ENCODE measurements around the gene KLRF2. TPM values are rescaled to one million over a fixed set of nuclear protein-coding genes. Genes with fewer than 3 reads are reported as not detected.

Gene KLRF2, protein sequence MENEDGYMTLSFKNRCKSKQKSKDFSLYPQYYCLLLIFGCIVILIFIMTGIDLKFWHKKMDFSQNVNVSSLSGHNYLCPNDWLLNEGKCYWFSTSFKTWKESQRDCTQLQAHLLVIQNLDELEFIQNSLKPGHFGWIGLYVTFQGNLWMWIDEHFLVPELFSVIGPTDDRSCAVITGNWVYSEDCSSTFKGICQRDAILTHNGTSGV
- total RNA-seq: not detected

DNA sequence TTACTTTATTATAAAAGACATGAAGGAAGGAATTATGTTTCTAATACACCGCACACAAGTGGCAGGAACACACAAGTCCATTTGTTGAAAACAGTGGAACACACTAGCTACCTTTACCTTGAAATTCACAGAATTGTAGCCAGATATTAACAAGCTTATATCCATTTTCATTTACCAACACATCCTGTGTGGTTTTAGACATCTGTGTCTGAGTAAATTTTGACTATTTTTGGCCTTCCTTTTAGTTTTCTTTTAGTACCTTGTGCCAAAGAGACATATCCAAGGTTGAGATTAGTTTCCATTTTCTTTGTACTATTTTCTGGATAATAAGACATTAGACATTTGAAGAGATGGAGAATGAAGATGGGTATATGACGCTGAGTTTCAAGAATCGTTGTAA, at the start of gene KLRF2:
Gene KLRF2 (plus strand): TSS at position 244 of the 400 bp plus-strand sequence. CDS start 107 bp downstream, at position 351.
- no peak for DNase-seq (ENCODE audit: low spot score in 2 of 2)
- intact Hi-C loops (cut with DNase I; ENCODE audit: low total_unique reads): no loop called here
- Histone ChIP-seq H3K27ac (no peak within 1 kb of the TSS), H3K36me3 (no peaks in the 10 kb centered on the region), H3K4me1 (no peaks in the 10 kb centered on the region), H3K27me3 (no peaks in the 10 kb centered on the region), H3K9me3 (no peaks in the 10 kb centered on the region), H3K4me3 (no peak within 1 kb of the TSS)
- TF ChIP-seq POLR2AphosphoS5 (IDR thresholded peaks at IDR 0.05) (no peak), POLR2A (IDR thresholded peaks at IDR 0.05) (no peak)
- TF ChIP-seq, protein P1, sequence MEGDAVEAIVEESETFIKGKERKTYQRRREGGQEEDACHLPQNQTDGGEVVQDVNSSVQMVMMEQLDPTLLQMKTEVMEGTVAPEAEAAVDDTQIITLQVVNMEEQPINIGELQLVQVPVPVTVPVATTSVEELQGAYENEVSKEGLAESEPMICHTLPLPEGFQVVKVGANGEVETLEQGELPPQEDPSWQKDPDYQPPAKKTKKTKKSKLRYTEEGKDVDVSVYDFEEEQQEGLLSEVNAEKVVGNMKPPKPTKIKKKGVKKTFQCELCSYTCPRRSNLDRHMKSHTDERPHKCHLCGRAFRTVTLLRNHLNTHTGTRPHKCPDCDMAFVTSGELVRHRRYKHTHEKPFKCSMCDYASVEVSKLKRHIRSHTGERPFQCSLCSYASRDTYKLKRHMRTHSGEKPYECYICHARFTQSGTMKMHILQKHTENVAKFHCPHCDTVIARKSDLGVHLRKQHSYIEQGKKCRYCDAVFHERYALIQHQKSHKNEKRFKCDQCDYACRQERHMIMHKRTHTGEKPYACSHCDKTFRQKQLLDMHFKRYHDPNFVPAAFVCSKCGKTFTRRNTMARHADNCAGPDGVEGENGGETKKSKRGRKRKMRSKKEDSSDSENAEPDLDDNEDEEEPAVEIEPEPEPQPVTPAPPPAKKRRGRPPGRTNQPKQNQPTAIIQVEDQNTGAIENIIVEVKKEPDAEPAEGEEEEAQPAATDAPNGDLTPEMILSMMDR (IDR thresholded peaks at IDR 0.05): no peak

DNA sequence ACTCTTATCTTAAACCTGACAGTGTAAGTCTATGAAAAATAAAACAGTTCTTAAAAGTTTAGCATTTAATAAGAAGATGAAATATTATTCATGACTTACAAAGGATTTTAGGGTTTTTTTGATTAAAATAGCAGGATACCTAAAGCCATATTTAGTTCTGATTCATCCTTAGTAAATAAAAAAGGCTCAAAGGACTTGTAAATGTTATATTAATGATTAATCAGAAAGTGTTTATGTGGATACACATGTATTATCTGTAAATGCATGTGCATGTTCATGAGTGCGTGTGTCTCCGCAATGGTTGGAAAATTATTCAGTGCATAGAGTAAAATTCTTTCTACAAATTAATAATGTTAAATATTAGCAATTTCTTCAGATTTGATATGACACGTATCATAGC, 49.6 kb upstream of the KLRF2 start:
- H3K36me3 ChIP-seq: no peaks in the 10 kb centered on the region
- no peak overlapping the region for H3K4me3 ChIP-seq
- TF ChIP-seq, protein P1 (IDR thresholded peaks at IDR 0.05): no peak
- TF ChIP-seq POLR2A (IDR thresholded peaks at IDR 0.05): no peak
- no peak for TF ChIP-seq POLR2AphosphoS5 (IDR thresholded peaks at IDR 0.05)
- intact Hi-C loops (cut with DNase I; ENCODE audit: low total_unique reads): no loop called here
- H3K4me1 ChIP-seq: no peaks in the 10 kb centered on the region
- H3K9me3 ChIP-seq: no peaks in the 10 kb centered on the region
- H3K27me3 ChIP-seq: no peaks in the 10 kb centered on the region
- no peak overlapping the region for H3K27ac ChIP-seq
- no peak for DNase-seq (ENCODE audit: low spot score in 2 of 2)

DNA sequence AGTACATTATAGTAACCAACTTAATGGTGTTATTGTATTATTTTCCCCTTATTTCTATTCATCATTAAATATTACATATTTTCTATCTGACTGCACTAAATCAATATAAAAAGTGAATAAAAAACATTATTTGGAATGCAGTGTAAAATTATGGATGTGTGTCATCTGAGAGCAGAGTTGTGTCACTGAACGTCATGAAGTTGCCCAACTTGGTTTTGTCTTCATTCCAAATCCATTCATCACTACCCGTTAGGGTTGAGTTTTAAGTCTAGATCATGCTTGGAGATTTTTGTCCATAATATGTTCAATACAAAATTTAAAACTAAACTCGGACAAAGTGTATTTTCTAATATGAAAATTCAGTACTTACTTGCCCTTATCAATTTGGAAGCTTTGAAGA, 37.9 kb upstream of the KLRF2 start:
- intact Hi-C loops (cut with DNase I; ENCODE audit: low total_unique reads): no loop called here
- no peak for DNase-seq (ENCODE audit: low spot score in 2 of 2)
- no peaks in the 10 kb centered on the region for H3K4me1 ChIP-seq
- H3K9me3 ChIP-seq: peaks cover 7 to 8% of the 10 kb centered on the region in 2 donors
- TF ChIP-seq, protein P1 (IDR thresholded peaks at IDR 0.05): no peak
- TF ChIP-seq POLR2A (IDR thresholded peaks at IDR 0.05): no peak
- no peak for TF ChIP-seq POLR2AphosphoS5 (IDR thresholded peaks at IDR 0.05)
- H3K27ac ChIP-seq: no peak overlapping the region
- H3K4me3 ChIP-seq: no peak overlapping the region
- no peaks in the 10 kb centered on the region for H3K27me3 ChIP-seq
- H3K36me3 ChIP-seq: no peaks in the 10 kb centered on the region

DNA sequence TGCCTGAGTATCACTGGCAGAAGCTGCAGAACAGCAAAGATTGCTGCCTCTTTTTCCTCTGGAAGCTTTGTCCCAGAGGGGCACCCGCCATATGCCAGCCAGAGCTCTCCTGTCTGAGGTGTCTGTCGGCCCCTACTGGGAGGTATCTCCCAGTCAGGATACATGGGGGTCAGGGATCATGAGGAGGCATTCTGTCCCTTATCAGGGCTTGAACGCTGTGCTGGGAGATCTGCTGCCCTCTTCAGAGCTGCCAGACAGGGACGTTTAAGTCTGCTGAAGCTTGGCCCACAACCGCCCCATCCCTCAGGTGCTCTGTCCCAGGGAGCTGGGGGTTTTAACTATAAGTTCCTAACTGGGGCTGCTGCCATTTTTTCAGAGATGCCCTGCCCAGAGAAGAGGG, 32.4 kb upstream of the KLRF2 start:
- Histone ChIP-seq H3K4me3 (no peak overlapping the region), H3K27me3 (no peaks in the 10 kb centered on the region), H3K27ac (no peak overlapping the region), H3K4me1 (no peaks in the 10 kb centered on the region), H3K36me3 (no peaks in the 10 kb centered on the region), H3K9me3 (peaks cover 7 to 17% of the 10 kb centered on the region in 2 donors)
- DNase-seq (ENCODE audit: low spot score in 2 of 2): no peak
- intact Hi-C loops (cut with DNase I; ENCODE audit: low total_unique reads): no loop called here
- TF ChIP-seq, protein P1 (IDR thresholded peaks at IDR 0.05): no peak
- TF ChIP-seq POLR2A (IDR thresholded peaks at IDR 0.05) (no peak), POLR2AphosphoS5 (IDR thresholded peaks at IDR 0.05) (no peak)

DNA sequence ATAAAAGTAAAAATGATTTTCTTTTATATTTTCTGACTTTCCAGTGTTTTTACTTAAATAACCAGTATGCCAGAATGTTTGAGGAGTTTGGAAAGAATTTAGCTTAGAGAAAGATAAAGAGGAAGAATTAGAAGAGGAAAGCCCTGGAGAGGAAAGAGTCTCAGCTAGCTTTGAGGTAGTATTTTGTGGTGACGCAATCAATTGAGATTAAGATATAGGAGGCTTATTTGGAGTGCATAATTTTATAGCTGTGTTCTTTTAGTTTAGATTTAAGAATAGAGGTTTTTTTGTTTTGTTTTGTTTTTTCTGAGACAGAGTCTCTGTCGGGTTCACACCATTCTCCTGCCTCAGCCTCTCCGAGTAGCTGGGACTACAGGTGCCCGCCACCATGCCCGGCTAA, 30.2 kb upstream of the KLRF2 start:
- intact Hi-C loops (cut with DNase I; ENCODE audit: low total_unique reads): no loop called here

More for the DNA sequence above, 30.2 kb upstream of the KLRF2 start:
- peaks cover 7 to 17% of the 10 kb centered on the region in 2 donors for H3K9me3 ChIP-seq
- no peak for DNase-seq (ENCODE audit: low spot score in 2 of 2)
- TF ChIP-seq POLR2AphosphoS5 (IDR thresholded peaks at IDR 0.05): no peak
- no peak for TF ChIP-seq POLR2A (IDR thresholded peaks at IDR 0.05)
- TF ChIP-seq, protein P1 (IDR thresholded peaks at IDR 0.05): no peak
- no peaks in the 10 kb centered on the region for H3K4me1 ChIP-seq
- H3K27ac ChIP-seq: no peak overlapping the region
- no peak overlapping the region for H3K4me3 ChIP-seq
- no peaks in the 10 kb centered on the region for H3K27me3 ChIP-seq
- H3K36me3 ChIP-seq: no peaks in the 10 kb centered on the region
